ENCODE results near the gene ZMYM2.
"Not testable (repeated sequence)": the region's sequence is repeated elsewhere in the genome, so short reads cannot be mapped to it uniquely, and the experiment has no call there.

ZMYM2 gene

DNA sequence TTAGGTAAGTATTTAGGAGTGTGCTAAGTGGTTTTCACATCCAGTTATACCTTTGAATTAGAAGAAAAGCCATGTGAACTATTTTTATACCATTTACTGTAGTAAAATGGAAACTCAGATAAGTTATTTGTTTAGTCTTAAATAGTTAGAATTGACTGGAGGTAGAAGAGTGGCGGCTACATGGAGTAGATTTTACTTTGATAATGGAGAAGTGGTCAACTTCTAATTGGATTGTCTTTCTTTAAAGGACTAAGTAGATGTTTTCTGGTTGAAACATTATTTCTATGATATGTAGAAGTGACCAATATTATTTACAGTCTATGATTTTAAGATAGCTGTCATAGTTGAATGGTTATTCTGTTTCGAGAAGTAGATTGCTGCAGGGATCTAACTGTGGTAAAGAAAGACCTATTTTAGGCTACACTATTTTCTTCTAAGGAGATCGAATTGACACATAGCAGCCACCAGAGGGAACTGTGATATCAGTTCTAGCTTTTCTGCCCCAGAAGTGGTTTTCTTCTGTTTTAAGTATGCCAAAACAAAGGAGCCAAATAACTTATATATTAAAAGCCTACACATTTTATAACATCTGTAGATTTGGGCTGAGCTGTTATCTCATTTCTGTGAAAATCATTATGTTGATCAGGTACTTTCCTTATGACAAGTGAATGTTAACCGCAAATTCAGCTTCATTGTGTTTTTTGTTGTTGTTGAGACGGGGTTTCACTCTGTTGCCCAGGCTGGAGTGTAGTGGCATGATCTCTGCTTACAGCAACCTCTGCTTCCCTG lies 26.1 kb downstream of the ZMYM2 start:
- no peak for DNase-seq

DNA sequence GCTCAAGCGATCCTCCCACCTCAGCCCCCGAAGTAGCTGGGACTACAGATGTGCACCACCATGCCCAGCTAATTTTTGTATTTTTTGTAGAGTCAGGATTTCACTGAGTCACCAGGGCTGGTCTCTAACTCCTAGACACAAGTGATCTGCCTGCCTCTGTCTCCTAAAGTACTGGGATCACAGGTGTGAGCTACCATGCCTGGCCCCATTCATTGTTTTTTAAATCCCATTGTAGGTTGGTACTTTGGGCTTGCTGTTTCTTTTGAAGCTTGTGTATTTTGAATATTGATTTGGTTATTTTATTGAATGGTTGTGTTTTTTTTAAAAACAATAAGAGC lies 26.7 kb downstream of the ZMYM2 start:
- DNase-seq = no peak

- DNase-seq = no peak
These were observed 33.0 kb downstream of the ZMYM2 start for GRCh38 chr13:19991531-19991930.

DNA sequence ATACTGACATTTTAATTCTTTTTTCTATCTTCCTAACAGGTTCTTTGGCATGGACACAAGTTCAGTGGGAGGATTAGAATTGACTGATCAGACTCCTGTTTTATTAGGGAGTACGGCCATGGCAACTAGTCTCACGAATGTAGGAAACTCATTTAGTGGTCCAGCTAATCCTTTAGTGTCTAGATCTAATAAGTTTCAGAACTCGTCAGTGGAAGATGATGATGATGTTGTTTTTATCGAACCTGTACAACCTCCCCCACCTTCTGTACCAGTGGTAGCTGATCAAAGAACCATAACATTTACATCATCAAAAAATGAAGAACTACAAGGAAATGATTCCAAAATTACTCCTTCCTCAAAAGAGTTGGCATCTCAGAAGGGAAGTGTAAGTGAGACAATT lies 34.5 kb downstream of the ZMYM2 start:
- no peak for DNase-seq

DNA sequence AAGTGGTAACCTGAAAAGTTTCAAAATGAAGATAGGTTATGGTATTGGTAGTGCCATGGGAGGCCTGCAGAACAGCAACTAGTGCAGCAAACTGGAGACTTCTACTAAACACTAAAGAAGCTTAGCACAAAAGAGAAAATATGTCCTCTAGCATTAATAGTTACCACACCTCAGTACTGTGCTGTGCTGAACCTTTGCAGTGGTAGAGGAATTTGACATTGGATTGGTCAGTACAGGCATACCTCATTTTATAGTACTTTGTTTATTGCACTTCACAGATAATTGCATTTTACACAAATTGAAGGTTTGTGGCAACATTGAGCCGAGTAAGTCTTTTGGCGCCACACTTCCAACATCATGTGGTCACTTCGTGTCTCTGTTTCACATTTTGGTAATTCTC lies 40.4 kb downstream of the ZMYM2 start:
- DNase-seq = no peak

- DNase-seq = no peak
These were observed 41.6 kb downstream of the ZMYM2 start for GRCh38 chr13:20000062-20000552.

DNA sequence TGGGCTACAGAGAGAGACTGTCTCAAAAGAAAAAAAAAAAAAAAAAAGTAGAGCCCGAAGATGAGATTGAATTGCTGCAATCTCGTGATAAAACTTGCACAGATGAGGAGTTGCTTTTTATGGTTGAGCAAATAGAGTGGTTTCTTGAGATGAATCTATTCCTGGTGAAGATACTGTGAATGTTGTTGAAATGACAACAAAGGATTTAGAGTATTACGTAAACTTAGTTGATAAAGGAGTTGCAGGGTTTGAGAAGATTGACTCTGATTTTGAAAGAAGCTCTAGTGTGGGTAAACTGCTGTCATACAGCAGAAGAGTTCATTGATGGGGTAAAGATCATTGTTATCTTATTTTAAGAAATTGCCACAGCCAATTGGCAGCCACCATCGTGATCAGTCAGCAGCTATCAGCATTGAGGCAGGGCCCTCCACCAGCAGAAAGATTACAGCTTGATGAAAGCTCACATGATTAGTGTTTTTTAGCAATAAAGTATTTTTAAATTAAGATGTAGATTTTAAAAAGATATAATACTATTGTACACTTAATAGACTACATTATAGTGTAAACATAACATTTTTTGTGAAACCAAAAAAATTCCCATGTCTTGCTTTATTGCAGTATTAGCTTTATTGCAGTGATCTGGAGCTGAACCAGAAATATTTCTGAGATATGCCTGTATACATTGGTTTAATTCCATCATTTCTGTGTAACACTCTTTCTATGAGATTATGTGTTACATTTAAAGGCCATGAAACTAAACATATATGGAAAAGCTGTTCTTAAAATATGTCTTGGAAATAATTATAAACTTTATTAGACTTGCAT lies 43.1 kb downstream of the ZMYM2 start:
- no peak for DNase-seq

DNA sequence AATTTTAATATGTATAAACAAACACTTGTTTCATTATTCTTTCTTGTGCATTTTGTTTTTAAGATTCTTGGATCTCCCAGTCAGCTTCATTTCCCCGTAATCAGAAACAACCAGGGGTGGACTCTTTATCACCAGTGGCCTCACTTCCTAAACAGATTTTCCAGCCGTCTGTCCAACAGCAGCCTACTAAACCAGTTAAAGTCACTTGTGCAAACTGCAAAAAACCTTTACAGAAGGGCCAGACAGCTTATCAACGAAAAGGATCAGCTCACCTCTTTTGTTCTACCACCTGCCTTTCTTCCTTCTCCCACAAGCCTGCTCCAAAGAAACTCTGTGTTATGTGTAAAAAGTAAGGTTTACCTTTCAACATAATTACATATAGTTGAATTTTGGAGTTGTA lies 44.3 kb downstream of the ZMYM2 start:
- no peak for DNase-seq

- no peak for DNase-seq
These were observed 47.7 kb downstream of the ZMYM2 start for GRCh38 chr13:20006206-20006605.

DNA sequence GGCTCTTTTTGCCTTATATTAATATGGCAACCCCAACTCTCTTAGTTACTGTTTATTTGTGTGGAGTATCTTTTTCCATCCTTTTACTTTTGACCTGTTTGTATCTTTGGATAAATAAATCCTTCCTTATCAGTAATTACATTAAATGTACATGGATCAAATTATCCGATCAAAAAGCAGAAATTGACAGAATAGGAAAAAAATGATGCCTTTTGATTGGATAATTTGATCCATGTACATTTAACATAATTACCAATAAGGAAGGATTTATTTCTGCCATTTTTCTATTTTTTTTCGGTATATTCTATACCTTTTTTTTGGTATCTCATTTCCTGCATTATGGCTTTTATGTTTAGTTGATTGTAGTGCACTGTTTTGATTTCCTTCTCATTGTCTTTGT lies 57.2 kb downstream of the ZMYM2 start:
- DNase-seq = no peak

- DNase-seq = no peak
These were observed 58.3 kb downstream of the ZMYM2 start for GRCh38 chr13:20016649-20017364.

DNA sequence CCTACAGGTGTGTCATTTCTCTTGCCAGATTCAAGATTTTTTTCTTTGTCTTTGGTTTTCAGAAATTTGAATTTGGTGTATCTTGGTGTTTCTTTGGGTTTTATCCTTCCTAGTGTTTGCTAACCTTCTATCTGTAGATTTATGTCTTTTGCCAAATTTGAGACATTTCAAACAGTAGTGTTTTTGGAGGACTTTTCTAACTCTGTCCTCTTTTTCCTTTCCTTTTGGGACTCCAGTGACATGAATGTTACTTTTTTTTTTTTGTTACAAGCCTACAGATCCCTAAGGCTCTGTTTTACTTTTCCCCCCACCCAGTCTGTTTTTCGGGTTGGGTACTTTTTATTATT lies 58.8 kb downstream of the ZMYM2 start:
- no peak for DNase-seq

DNA sequence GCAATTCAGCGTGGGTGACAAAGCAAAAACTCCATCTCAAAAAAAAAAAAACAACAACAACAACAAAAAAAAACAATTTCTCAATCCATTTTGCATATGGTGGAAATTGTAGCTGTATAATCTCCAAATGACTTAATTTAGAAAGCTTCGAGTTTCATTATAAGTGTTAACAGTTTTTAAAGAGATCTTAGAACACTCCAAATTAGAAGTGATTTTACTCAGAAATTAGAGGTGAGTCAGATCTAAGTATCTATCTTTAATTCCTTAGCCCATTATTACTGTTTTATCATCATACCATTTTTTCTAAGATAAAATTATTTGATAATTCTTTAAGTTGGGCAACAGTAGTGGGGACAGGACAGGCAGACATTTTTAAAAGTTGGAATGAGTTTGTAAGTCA lies 60.5 kb downstream of the ZMYM2 start:
- no peak for DNase-seq

DNA sequence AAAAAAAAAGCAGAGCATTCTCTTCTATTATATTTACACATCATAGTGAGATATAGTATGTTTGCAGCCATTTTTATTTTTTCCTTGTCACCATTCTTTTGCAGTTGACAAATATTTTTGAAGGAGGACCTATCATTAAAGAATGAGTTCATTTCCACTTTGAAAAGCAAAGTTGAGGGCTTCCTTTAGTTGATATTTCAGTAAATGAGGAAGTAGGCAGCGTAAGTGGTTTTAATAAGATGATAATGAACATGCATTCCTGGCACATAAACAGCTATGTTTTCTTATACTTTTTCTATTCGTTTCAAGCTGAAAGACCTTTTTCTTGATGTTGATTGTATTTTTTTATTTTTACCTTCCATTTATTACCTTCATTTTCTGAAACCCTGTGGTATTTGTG lies 66.2 kb downstream of the ZMYM2 start:
- no peak for DNase-seq

- no peak for DNase-seq
These were observed 70.4 kb downstream of the ZMYM2 start for GRCh38 chr13:20028953-20029352.

- no peak for DNase-seq
These were observed 75.0 kb downstream of the ZMYM2 start for GRCh38 chr13:20033486-20033885.

DNA sequence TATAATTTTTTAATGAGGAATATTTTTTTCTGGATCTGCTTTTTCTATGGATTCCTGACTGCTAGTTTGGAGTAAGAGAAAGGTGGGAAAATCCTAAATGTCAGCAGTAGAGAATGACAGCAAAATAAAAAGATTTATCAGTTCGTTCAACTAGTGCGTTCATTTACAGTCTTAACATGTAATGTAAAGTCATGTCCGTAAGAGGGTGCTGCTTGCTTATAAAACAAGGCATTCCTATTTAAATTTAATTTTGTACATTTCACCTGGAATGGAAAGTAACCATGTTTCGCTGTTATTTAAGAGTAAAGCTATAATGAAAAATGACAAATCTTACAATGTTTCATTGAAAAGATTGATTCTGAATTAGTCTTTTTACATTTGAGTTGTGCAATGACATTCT lies 76.6 kb downstream of the ZMYM2 start:
- DNase-seq = no peak

DNA sequence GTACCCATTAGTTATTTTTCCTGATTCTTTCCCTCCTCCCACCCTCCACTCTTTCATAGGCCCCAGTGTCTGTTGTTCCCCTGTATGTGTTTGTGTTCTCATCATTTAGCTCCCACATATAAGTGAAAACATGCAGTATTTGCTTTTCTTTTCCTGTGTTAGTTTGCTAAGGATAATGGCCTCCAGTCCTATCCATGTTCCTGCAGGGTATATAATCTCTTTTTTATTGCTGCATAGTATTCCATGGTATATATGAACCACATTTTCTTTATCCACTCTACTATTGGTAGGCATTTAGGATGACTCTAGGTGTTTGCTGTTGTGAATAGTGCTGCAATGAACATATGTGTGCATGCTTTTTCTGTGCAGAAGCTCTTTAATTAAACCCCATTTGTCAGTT lies 79.4 kb downstream of the ZMYM2 start:
- no peak for DNase-seq

- DNase-seq = not testable (repeated sequence)
These were observed 84.1 kb downstream of the ZMYM2 start for GRCh38 chr13:20042603-20043002.

DNA sequence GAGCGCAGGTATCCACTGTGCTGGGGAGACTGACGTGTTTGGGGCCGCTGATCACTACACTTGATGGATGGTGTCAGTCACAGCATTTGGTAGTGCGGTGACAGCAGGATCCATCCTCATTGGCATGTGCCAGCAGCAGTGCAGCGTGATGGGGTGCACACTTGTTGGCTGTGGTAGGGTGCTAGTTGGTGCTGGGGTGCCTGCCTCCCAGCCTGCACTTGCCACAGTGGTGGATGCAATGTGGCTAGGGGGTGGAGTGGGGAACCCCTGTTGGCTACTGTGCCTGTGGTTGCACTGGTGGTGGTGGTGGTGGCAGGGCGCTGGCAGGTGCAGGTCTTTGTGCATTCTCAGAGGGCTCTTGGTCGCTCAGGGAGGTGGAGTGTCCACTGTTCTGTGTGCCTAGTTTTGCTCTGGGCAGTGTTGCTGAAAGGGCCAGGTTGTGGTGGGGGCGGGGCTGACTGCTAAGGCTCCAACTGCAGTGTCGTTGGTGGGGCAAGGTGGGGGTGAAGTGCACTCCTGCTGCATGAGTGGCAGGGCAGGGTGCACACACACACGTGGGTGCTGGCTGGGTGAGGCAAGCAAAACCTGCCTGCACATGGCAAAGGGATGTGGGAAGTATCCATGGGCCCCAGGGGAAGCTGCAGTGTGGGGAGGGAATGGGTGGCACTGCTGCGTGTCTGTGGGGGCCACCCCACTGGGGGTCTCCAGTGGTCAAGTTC lies 84.8 kb downstream of the ZMYM2 start:
- no peak for DNase-seq

- no peak for DNase-seq
These were observed 85.6 kb downstream of the ZMYM2 start for GRCh38 chr13:20044086-20044485.

DNA sequence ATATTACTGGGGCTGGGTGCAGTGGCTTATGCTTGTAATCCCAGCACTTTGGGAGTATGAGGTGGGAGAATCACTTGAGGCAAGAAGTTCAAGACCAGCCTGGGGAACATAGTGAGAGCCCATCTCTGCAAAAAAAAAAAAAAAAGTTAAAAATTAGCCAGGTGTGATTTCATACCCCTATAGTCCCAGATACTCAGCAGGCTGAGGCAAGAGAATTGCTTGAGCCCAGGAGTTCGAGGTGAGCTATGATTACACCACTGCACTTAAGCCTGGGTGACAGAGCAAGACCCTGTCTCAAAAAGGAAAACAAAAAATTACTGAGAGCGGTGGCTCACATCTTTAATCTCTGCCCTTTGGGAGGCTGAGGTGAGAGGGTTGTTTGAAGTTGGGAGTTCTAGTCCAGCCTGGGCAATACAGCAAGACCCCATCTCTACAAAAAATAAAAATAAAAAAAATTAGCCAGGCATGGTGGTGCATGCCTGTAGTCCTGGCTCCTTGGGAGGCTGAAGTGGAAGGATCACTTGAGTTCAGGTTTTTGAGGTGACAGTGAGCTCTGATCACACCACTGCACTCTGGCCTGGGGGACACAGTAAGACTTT lies 87.5 kb downstream of the ZMYM2 start:
- no peak for DNase-seq
